Keratinocyte (primary cell): ENCODE results near the gene CALHM5. TPM values are rescaled to one million over a fixed set of nuclear protein-coding genes. Genes with fewer than 3 reads are reported as not detected.
A peak's percentile ranks its signal among the peaks of the same experiment; 100 is the strongest.

Source experiments
- DNase-seq: peaks from one replicate; pipeline ENCODE4 v3.0.0-alpha.2; 2011; ENCODE audit warnings: low read depth, missing footprints, low spot score
- FAIRE-seq: peaks from 2 replicates; lab custom pipeline; 2011; peaks lifted over from hg19 to GRCh38; lab: Jason Lieb, UNC
- H2AFZ ChIP-seq: 2 replicates; pipeline ENCODE4 v1.6.0; 2012; ENCODE audit warnings: low read length, control low read depth, inconsistent platforms; ENCODE audit not compliant: control insufficient read depth
- H3K27ac ChIP-seq: 2 replicates; pipeline ENCODE4 v1.5.1; 2011; ENCODE audit warnings: low read length; ENCODE audit not compliant: control insufficient read depth, insufficient read depth
- H3K27me3 ChIP-seq: 3 replicates; pipeline ENCODE4 v1.6.0; 2011; ENCODE audit warnings: low read length; ENCODE audit not compliant: control insufficient read depth, insufficient read depth; ENCODE audit errors: extremely low read depth
- H3K36me3 ChIP-seq, 2 experiments: 2 replicates in 1 of 2; 3 replicates in 1 of 2; pipeline ENCODE4 v1.5.1; 2011; ENCODE audit warnings: low read length in 2 of 2, mild to moderate bottlenecking in 1 of 2; ENCODE audit not compliant: control insufficient read depth in 2 of 2, insufficient read depth in 2 of 2; ENCODE audit errors: extremely low read depth in 1 of 2
- H3K4me1 ChIP-seq: 3 replicates; pipeline ENCODE4 v1.5.1; 2011; ENCODE audit warnings: low read length; ENCODE audit not compliant: control insufficient read depth, insufficient read depth; ENCODE audit errors: extremely low read depth
- H3K4me2 ChIP-seq: 3 replicates; pipeline ENCODE4 v1.6.0; 2011; ENCODE audit warnings: low read depth, low read length; ENCODE audit not compliant: control insufficient read depth, insufficient read depth; ENCODE audit errors: extremely low read depth
- H3K4me3 ChIP-seq, 3 experiments: fragments of 200-600 bp in 1 of 3; sonication (generic) in 1 of 3; 2 replicates in 2 of 3; 3 replicates in 1 of 3; pipeline ENCODE4 v1.5.1; 2011 to 2016; ENCODE audit warnings: low read length in 3 of 3, mild to moderate bottlenecking in 3 of 3, control low read depth in 2 of 3, inconsistent platforms in 1 of 3, low read depth in 1 of 3, mixed read lengths in 1 of 3, mixed run types in 1 of 3, moderate library complexity in 1 of 3; ENCODE audit not compliant: control insufficient read depth in 2 of 3, insufficient read depth in 2 of 3; ENCODE audit errors: extremely low read depth in 1 of 3
- H3K79me2 ChIP-seq: 2 replicates; pipeline ENCODE4 v1.6.0; 2012; ENCODE audit warnings: low read length; ENCODE audit not compliant: control insufficient read depth, insufficient read depth
- H3K9ac ChIP-seq: 3 replicates; pipeline ENCODE4 v1.6.0; 2011; ENCODE audit warnings: low read length; ENCODE audit not compliant: control insufficient read depth, insufficient read depth; ENCODE audit errors: extremely low read depth
- H3K9me1 ChIP-seq: 3 replicates; pipeline ENCODE4 v1.6.0; 2011; ENCODE audit warnings: low read length; ENCODE audit not compliant: control insufficient read depth, insufficient read depth; ENCODE audit errors: extremely low read depth
- H3K9me3 ChIP-seq: 2 replicates; pipeline ENCODE4 v1.5.1; 2012; ENCODE audit warnings: low read depth, low read length; ENCODE audit not compliant: control insufficient read depth
- H4K20me1 ChIP-seq: 3 replicates; pipeline ENCODE4 v1.6.0; 2011; ENCODE audit warnings: low read length; ENCODE audit not compliant: control insufficient read depth, insufficient read depth; ENCODE audit errors: extremely low read depth
- EZH2 ChIP-seq: IDR thresholded peaks from one replicate; pipeline ENCODE4 v1.6.1; 2012; ENCODE audit warnings: inconsistent platforms, mild to moderate bottlenecking, low read length, moderate library complexity
- dilution Hi-C: fragments of 300-500 bp; cut with MboI; formaldehyde crosslinking; loops from one replicate; pipeline ENCODE4 v1.7.0; 2020; ENCODE audit warnings: low sequenced_read_pairs; ENCODE audit not compliant: extremely low pct_ligation_motif_present
- polyA plus RNA-seq, 5 experiments: library from polyadenylated mRNA; depleted of rRNA in 3 of 5; stranded (reverse) in 3 of 5; stranded (forward) in 1 of 5; unstranded in 1 of 5; fragments of >200 nt; gene quantifications; 1 replicate in 1 of 5; 2 replicates in 3 of 5; 3 replicates in 1 of 5; pipeline versions ENCODE4 v1.2.1 to v1.2.3, GENCODE V29; 2011 to 2012; ENCODE audit warnings: missing spikeins in 2 of 5, low read depth in 1 of 5, low replicate concordance in 1 of 5
- TF ChIP-seq, protein P1 (sequence below), 3 experiments: IDR thresholded peaks in 1 of 3; conservative IDR thresholded peaks in 1 of 3; optimal IDR thresholded peaks in 1 of 3; 2 replicates in 2 of 3; 3 replicates in 1 of 3; pipeline versions ENCODE3 to v1.5.1; 2011; ENCODE audit warnings: low read length in 3 of 3, mild to moderate bottlenecking in 3 of 3, moderate library complexity in 2 of 3, control low read depth in 1 of 3, inconsistent platforms in 1 of 3; ENCODE audit not compliant: insufficient read depth in 2 of 3; ENCODE audit errors: extremely low read depth in 1 of 3

CALHM5 gene
- polyA plus RNA-seq, 1 donor (not counting 4 experiments of a cell fraction or from before 2014, with no cell fraction given), result 0.80 TPM

DNA sequence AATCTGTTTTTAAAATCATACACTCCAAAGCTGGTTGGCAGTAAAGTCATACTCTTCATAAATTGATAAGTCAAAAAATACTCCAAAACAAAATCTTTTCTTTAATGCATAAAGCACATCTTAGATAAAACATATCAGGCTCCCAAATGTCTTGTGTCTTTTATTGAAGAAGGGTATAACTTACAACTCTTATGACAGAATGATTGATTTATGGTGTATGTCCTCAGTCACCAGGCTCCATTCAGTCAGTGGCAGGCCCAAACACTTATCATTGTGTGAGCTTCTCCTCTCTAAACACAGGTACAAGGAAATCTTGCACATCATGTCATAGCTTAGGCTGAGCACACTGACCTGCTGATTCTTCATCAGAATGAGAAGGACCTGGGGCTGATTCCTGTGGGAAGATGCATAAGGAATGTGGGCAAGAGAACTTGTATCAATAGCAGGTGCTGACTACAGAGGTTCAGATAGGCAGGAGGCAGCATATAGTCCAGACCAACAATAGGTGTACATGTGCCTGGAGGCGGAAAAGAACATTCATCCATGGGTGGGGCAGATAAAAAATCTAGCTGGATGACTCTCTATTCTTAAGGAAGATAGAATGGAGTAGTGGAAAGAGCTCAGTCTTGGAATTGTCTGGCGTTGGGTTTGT lies 1.9 kb downstream of the CALHM5 start:
- Histone ChIP-seq H3K9me1 (no peaks in the 10 kb centered on the region), H3K4me1 (peaks cover 19% of the 10 kb centered on the region), H3K27ac (peak overlapping the region; percentile 44), H3K4me3 (peak overlapping the region in 1 of 3 experiments; percentile 33), H2AFZ (no peak overlapping the region), H4K20me1 (no peaks in the 10 kb centered on the region), H3K4me2 (no peak overlapping the region), H3K9ac (no peak overlapping the region), H3K36me3 (peaks cover 0 to 2% of the 10 kb centered on the region in 2 experiments), H3K27me3 (no peaks in the 10 kb centered on the region), H3K9me3 (no peaks in the 10 kb centered on the region), H3K79me2 (no peaks in the 10 kb centered on the region)
- no peak for TF ChIP-seq EZH2
- TF ChIP-seq, protein P1, sequence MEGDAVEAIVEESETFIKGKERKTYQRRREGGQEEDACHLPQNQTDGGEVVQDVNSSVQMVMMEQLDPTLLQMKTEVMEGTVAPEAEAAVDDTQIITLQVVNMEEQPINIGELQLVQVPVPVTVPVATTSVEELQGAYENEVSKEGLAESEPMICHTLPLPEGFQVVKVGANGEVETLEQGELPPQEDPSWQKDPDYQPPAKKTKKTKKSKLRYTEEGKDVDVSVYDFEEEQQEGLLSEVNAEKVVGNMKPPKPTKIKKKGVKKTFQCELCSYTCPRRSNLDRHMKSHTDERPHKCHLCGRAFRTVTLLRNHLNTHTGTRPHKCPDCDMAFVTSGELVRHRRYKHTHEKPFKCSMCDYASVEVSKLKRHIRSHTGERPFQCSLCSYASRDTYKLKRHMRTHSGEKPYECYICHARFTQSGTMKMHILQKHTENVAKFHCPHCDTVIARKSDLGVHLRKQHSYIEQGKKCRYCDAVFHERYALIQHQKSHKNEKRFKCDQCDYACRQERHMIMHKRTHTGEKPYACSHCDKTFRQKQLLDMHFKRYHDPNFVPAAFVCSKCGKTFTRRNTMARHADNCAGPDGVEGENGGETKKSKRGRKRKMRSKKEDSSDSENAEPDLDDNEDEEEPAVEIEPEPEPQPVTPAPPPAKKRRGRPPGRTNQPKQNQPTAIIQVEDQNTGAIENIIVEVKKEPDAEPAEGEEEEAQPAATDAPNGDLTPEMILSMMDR (optimal IDR thresholded peaks at IDR 0.05 in 1 of 3, IDR thresholded peaks at IDR 0.05 in 1 of 3, conservative IDR thresholded peaks at IDR 0.05 in 1 of 3; ENCODE audit: extremely low read depth in 1 of 3, insufficient read depth in 2 of 3, low read length in 3 of 3), result no peak
- dilution Hi-C loops, result no loop called here
- peak; percentile 93 for FAIRE-seq
- DNase-seq, result peak; percentile 86

DNA sequence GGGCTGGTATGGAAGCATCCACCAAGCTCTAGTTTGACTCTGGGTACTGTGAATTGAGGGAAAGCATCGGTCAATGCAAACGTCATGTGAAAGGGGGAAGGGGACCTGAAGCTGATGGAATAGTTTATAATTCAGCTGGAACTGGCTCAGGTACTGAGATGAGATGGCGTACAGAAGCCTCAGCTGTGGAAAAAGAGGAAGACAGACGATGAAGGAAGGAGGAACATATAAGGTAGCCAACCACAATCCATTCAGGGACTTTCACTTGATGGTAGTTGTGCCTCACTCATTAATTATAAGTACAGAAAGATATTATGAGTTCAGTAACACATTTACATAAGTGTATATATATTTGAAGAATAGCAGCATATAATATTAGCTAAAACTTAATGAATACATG lies 2.7 kb downstream of the CALHM5 start:
- no peak overlapping the region for H3K4me3 ChIP-seq
- H3K4me1 ChIP-seq, result peaks cover 19% of the 10 kb centered on the region
- H2AFZ ChIP-seq, result no peak overlapping the region
- dilution Hi-C loops, result no loop called here
- H3K27ac ChIP-seq, result no peak overlapping the region
- H3K9me1 ChIP-seq, result no peaks in the 10 kb centered on the region
- H3K36me3 ChIP-seq, result peaks cover 0 to 2% of the 10 kb centered on the region in 2 experiments
- DNase-seq, result no peak
- no peak overlapping the region for H3K9ac ChIP-seq
- no peak overlapping the region for H3K4me2 ChIP-seq
- no peaks in the 10 kb centered on the region for H3K79me2 ChIP-seq
- no peaks in the 10 kb centered on the region for H4K20me1 ChIP-seq
- TF ChIP-seq EZH2, result no peak
- TF ChIP-seq, protein P1 (optimal IDR thresholded peaks at IDR 0.05 in 1 of 3, IDR thresholded peaks at IDR 0.05 in 1 of 3, conservative IDR thresholded peaks at IDR 0.05 in 1 of 3; ENCODE audit: extremely low read depth in 1 of 3, insufficient read depth in 2 of 3, low read length in 3 of 3), result no peak
- no peaks in the 10 kb centered on the region for H3K9me3 ChIP-seq
- H3K27me3 ChIP-seq, result no peaks in the 10 kb centered on the region
- FAIRE-seq, result no peak
